GM12878 (cell line): ENCODE results near the gene GSC2. TPM values are rescaled to one million over a fixed set of nuclear protein-coding genes. Genes with fewer than 3 reads are reported as not detected.

Source experiments
- CHD1 ChIP-seq: IDR thresholded peaks from 2 replicates; pipeline ENCODE4 v1.6.1; 2012; ENCODE audit warnings: low read depth, low read length, improper control_type of control experiment
- CHD4 ChIP-seq: fragments of 200-600 bp; sonication (generic); IDR thresholded peaks from 2 replicates; pipeline ENCODE4 v1.6.1; 2016; ENCODE audit warnings: mild to moderate bottlenecking
- CREM ChIP-seq: IDR thresholded peaks from 2 replicates; pipeline ENCODE4 v1.6.1; 2014; ENCODE audit warnings: antibody characterized with exemption, low read depth
- DPF2 ChIP-seq: fragments of 450-650 bp; IDR thresholded peaks from 2 replicates; pipeline ENCODE4 v1.6.1; 2017; ENCODE audit warnings: mild to moderate bottlenecking
- EGR1 ChIP-seq, 2 experiments: IDR thresholded peaks; 1 replicate in 1 of 2; 2 replicates in 1 of 2; pipeline ENCODE4 v1.6.1; 2011 to 2012; ENCODE audit warnings: low read depth in 2 of 2, low read length in 2 of 2, borderline replicate concordance in 1 of 2, mild to moderate bottlenecking in 1 of 2, moderate library complexity in 1 of 2
- EP300 ChIP-seq, 2 experiments: fragments of 150-350 bp in 1 of 2; IDR thresholded peaks; 2 replicates each; pipeline ENCODE4 v1.6.1; 2011 to 2012; ENCODE audit warnings: low read depth in 2 of 2, low read length in 2 of 2, borderline replicate concordance in 1 of 2, improper control_type of control experiment in 1 of 2, inconsistent platforms in 1 of 2; ENCODE audit not compliant: control insufficient read depth in 1 of 2
- IKZF1 ChIP-seq: fragments of 450-650 bp; conservative IDR thresholded peaks from 2 replicates; pipeline ENCODE4 v1.6.1; 2017; ENCODE audit warnings: antibody characterized with exemption, mild to moderate bottlenecking
- LARP7 ChIP-seq: fragments of 450-650 bp; IDR thresholded peaks from 2 replicates; pipeline ENCODE4 v1.6.1; 2017; ENCODE audit warnings: mild to moderate bottlenecking
- NRF1 ChIP-seq: conservative IDR thresholded peaks from 2 replicates; pipeline ENCODE4 v1.6.1; 2011; ENCODE audit warnings: mild to moderate bottlenecking, low read depth, low read length, improper control_type of control experiment
- POLR2AphosphoS5 ChIP-seq: IDR thresholded peaks from 2 replicates; pipeline ENCODE4 v1.6.1; 2011; ENCODE audit warnings: mild to moderate bottlenecking, low read length, inconsistent platforms
- RELB ChIP-seq: fragments of 450-650 bp; IDR thresholded peaks from 2 replicates; pipeline ENCODE4 v1.6.1; 2017; ENCODE audit warnings: low read depth, mild to moderate bottlenecking, moderate library complexity
- RFX5 ChIP-seq: IDR thresholded peaks from 2 replicates; pipeline ENCODE4 v1.6.1; 2011; ENCODE audit warnings: low read depth, low read length, improper control_type of control experiment
- SMAD5 ChIP-seq: IDR thresholded peaks from 2 replicates; pipeline ENCODE4 v1.6.1; 2016; ENCODE audit warnings: antibody characterized with exemption, low read depth
- USF1 ChIP-seq: IDR thresholded peaks from 2 replicates; pipeline ENCODE4 v1.6.1; 2011; ENCODE audit warnings: borderline replicate concordance, low read depth, mild to moderate bottlenecking, moderate library complexity, mixed read lengths, low read length; ENCODE audit not compliant: insufficient read depth; ENCODE audit errors: extremely low read length
- ZBED1 ChIP-seq: IDR thresholded peaks from 2 replicates; pipeline ENCODE4 v1.6.1; 2016; ENCODE audit warnings: borderline replicate concordance
- ZNF592 ChIP-seq: fragments of 450-650 bp; IDR thresholded peaks from 2 replicates; pipeline ENCODE4 v1.6.1; 2017; ENCODE audit warnings: mild to moderate bottlenecking, moderate library complexity
- polyA plus RNA-seq, 11 experiments: library from polyadenylated mRNA; depleted of rRNA in 4 of 11; unstranded in 6 of 11; stranded (reverse) in 5 of 11; fragments of >200 nt; fragmentation: Nextera tagmentation in 4 of 11; fragmentation: Illumina TruSeq in 1 of 11; extraction: Ambion mirVana in 4 of 11; extraction: Trizol in 1 of 11; gene quantifications; 1 replicate in 1 of 11; 2 replicates in 10 of 11; pipeline versions ENCODE4 v1.2.1 to v1.2.3, GENCODE V29; 2011 to 2016; ENCODE audit warnings: inconsistent platforms in 2 of 11, missing spikeins in 2 of 11, low read depth in 1 of 11
- total RNA-seq, 4 experiments: library from RNA; depleted of rRNA in 3 of 4; stranded (reverse); fragments of >200 nt in 3 of 4; fragmentation: Illumina TruSeq in 1 of 4; extraction: Trizol in 1 of 4; gene quantifications; 2 replicates each; pipeline versions ENCODE4 v1.2.1 to v1.2.3, GENCODE V29; 2013 to 2021
- TF ChIP-seq, protein P1 (sequence below): fragments of 450-650 bp; IDR thresholded peaks from 2 replicates; pipeline ENCODE4 v1.6.1; 2016; ENCODE audit warnings: mild to moderate bottlenecking, moderate library complexity, borderline replicate concordance
- TF ChIP-seq, protein P2 (sequence below): fragments of 450-650 bp; IDR thresholded peaks from 2 replicates; pipeline ENCODE4 v1.6.1; 2016; ENCODE audit warnings: mild to moderate bottlenecking

GSC2 gene
- total and polyA plus RNA-seq, 10 of the 15 experiments (the other 5 are each of a cell fraction or from before 2014, with no cell fraction given): not detected

DNA sequence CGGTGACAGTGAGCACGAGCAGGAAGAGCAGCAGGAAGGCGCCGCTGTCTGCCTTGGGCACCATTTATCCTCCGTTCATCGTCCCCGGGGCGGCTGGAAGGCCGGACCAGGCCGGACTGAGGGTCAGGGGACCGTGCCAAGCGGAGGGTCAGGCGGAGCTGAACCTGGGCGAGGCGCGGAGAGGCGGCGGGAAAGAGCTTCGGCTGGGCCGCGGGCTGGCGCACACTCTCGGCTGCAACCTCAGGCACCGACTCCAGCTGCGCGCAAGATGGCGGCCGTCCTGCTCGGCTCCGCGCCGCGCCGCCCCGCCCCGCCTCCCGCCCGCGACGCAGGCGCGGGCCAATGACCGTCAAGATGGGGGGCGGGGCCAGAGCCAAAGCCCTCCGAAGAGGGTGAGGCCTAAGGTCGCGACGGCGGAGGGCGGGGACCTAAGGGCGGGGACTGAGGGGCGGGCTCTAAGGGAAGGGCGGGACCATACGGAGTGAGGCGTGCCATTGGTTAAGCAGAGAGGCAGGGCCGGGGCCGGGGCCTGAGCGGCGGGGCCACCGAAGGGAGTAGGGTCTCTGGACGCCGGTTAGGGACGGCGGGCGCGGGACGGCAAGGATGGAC, 27.8 kb downstream of the GSC2 start, which contains the start of gene DGCR2 (continued):
- TF ChIP-seq LARP7 (no peak), IKZF1 (no peak; the same call in 1 of the 2 replicates), USF1 (no peak), EGR1 (IDR thresholded peaks at IDR 0.05; ENCODE audit: borderline replicate concordance in 1 of 2, low read depth in 2 of 2, low read length in 2 of 2) (no peak), EP300 (IDR thresholded peaks at IDR 0.05; ENCODE audit: borderline replicate concordance in 1 of 2, control insufficient read depth in 1 of 2, low read depth in 2 of 2, low read length in 2 of 2) (no peak), RELB (no peak), NRF1 (peak; percentile 41), CHD4 (no peak), CHD1 (no peak), RFX5 (no peak), ZBED1 (no peak), ZNF592 (no peak), SMAD5 (no peak), CREM (no peak), POLR2AphosphoS5 (peak; percentile 82), DPF2 (peak; percentile 31; the same call in 1 of the 2 replicates)
- TF ChIP-seq, protein P1, sequence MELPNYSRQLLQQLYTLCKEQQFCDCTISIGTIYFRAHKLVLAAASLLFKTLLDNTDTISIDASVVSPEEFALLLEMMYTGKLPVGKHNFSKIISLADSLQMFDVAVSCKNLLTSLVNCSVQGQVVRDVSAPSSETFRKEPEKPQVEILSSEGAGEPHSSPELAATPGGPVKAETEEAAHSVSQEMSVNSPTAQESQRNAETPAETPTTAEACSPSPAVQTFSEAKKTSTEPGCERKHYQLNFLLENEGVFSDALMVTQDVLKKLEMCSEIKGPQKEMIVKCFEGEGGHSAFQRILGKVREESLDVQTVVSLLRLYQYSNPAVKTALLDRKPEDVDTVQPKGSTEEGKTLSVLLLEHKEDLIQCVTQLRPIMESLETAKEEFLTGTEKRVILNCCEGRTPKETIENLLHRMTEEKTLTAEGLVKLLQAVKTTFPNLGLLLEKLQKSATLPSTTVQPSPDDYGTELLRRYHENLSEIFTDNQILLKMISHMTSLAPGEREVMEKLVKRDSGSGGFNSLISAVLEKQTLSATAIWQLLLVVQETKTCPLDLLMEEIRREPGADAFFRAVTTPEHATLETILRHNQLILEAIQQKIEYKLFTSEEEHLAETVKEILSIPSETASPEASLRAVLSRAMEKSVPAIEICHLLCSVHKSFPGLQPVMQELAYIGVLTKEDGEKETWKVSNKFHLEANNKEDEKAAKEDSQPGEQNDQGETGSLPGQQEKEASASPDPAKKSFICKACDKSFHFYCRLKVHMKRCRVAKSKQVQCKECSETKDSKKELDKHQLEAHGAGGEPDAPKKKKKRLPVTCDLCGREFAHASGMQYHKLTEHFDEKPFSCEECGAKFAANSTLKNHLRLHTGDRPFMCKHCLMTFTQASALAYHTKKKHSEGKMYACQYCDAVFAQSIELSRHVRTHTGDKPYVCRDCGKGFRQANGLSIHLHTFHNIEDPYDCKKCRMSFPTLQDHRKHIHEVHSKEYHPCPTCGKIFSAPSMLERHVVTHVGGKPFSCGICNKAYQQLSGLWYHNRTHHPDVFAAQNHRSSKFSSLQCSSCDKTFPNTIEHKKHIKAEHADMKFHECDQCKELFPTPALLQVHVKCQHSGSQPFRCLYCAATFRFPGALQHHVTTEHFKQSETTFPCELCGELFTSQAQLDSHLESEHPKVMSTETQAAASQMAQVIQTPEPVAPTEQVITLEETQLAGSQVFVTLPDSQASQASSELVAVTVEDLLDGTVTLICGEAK: no peak
- TF ChIP-seq, protein P2, sequence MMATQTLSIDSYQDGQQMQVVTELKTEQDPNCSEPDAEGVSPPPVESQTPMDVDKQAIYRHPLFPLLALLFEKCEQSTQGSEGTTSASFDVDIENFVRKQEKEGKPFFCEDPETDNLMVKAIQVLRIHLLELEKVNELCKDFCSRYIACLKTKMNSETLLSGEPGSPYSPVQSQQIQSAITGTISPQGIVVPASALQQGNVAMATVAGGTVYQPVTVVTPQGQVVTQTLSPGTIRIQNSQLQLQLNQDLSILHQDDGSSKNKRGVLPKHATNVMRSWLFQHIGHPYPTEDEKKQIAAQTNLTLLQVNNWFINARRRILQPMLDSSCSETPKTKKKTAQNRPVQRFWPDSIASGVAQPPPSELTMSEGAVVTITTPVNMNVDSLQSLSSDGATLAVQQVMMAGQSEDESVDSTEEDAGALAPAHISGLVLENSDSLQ: peak; percentile 63
